Body of pancreas (tissue), 4 donors: Measurements from ENCODE around the gene UBAP2.

Source experiments
- CTCF ChIP-seq, 7 experiments: fragments of 450-650 bp in 4 of 7; fragments of 200-600 bp in 3 of 7; sonication (generic) in 3 of 7; IDR thresholded peaks; one replicate each; pipeline ENCODE4 v1.5.1; 2016 to 2019; ENCODE audit warnings: antibody characterized with exemption in 7 of 7
- POLR2A ChIP-seq, 3 donors: fragments of 450-650 bp; IDR thresholded peaks; one replicate each; pipeline ENCODE4 v1.6.1; 2016; ENCODE audit warnings: antibody characterized with exemption in 3 of 3, mild to moderate bottlenecking in 2 of 3

GRCh38 chr9:34093578-34093977 is 44.9 kb upstream of the UBAP2 start:
- TF ChIP-seq POLR2A (IDR thresholded peaks at IDR 0.05) (no peak), CTCF (IDR thresholded peaks at IDR 0.05) (no peak)
